Neural cell (in vitro differentiated cells): ENCODE data around the gene MYBPHL. TPM values are rescaled to one million over a fixed set of nuclear protein-coding genes. Genes with fewer than 3 reads are reported as not detected.

Experiments used
- H2AFZ ChIP-seq: fragments of 200-600, 300-800 bp; sonication (generic), shearing (Covaris generic); 2 replicates; pipeline ENCODE4 v1.6.0; 2014; ENCODE audit warnings: low read depth, mild to moderate bottlenecking, antibody characterized with exemption, low read length, moderate library complexity
- H3F3A ChIP-seq: fragments of 200-600 bp; shearing (Covaris generic); 2 replicates; pipeline ENCODE4 v1.6.1; 2016; ENCODE audit warnings: mild to moderate bottlenecking, moderate library complexity, mixed read lengths, antibody characterized with exemption, low read length; ENCODE audit not compliant: insufficient read depth, poor library complexity, severe bottlenecking
- H3K27ac ChIP-seq: fragments of 200-600, 300-800 bp; sonication (generic), shearing (Covaris generic); 2 replicates; pipeline ENCODE4 v1.5.1; 2014; ENCODE audit warnings: mild to moderate bottlenecking, low read length, moderate library complexity
- H3K27me3 ChIP-seq: fragments of 300-800, 200-600 bp; sonication (generic), shearing (Covaris generic); 2 replicates; pipeline ENCODE4 v1.6.0; 2014; ENCODE audit warnings: mild to moderate bottlenecking, low read depth, low read length, moderate library complexity; ENCODE audit not compliant: insufficient read depth
- H3K36me3 ChIP-seq: fragments of 300-800, 200-600 bp; sonication (generic), shearing (Covaris generic); 2 replicates; pipeline ENCODE4 v1.5.1; 2014; ENCODE audit warnings: mild to moderate bottlenecking, antibody characterized with exemption, low read length, moderate library complexity; ENCODE audit not compliant: insufficient read depth
- H3K4me2 ChIP-seq: fragments of 300-800, 200-600 bp; sonication (generic), shearing (Covaris generic); 2 replicates; pipeline ENCODE4 v1.6.0; 2014; ENCODE audit warnings: mild to moderate bottlenecking, low read length
- H3K4me3 ChIP-seq: fragments of 300-800, 200-600 bp; sonication (generic), shearing (Covaris generic); 2 replicates; pipeline ENCODE4 v1.5.1; 2014; ENCODE audit warnings: mild to moderate bottlenecking, low read length, moderate library complexity
- H3K79me2 ChIP-seq: fragments of 200-600 bp; shearing (Covaris generic); replicated peaks from 2 replicates; pipeline ENCODE4 v1.6.0; 2014; ENCODE audit warnings: mild to moderate bottlenecking, low read length, moderate library complexity; ENCODE audit not compliant: insufficient read depth
- H3K9ac ChIP-seq: fragments of 300-800, 200-600 bp; sonication (generic), shearing (Covaris generic); 2 replicates; pipeline ENCODE4 v1.6.1; 2016; ENCODE audit warnings: mild to moderate bottlenecking, low read length, mixed read lengths
- H3K9me2 ChIP-seq: fragments of 200-600 bp; shearing (Covaris generic); 2 replicates; pipeline ENCODE4 v1.6.1; 2016; ENCODE audit warnings: mild to moderate bottlenecking, low read length, mixed read lengths; ENCODE audit not compliant: insufficient read depth
- H3K9me3 ChIP-seq: fragments of 200-600, 300-800 bp; sonication (generic), shearing (Covaris generic); 2 replicates; pipeline ENCODE4 v1.6.1; 2016; ENCODE audit warnings: mild to moderate bottlenecking, mixed run types, low read length, moderate library complexity, mixed read lengths
- H4K20me1 ChIP-seq: fragments of 200-600 bp; shearing (Covaris generic); 2 replicates; pipeline ENCODE4 v1.6.1; 2016; ENCODE audit warnings: mild to moderate bottlenecking, mixed run types; ENCODE audit not compliant: insufficient read depth
- EP300 ChIP-seq: fragments of 450-650 bp; conservative IDR thresholded peaks from 2 replicates; pipeline ENCODE4 v1.6.1; 2014; ENCODE audit warnings: antibody characterized with exemption, mild to moderate bottlenecking, moderate library complexity; ENCODE audit not compliant: poor library complexity, severe bottlenecking
- EZH2 ChIP-seq: fragments of 200-600, 300-800 bp; shearing (Covaris generic), sonication (generic); IDR thresholded peaks from 2 replicates; pipeline ENCODE4 v1.6.1; 2014; ENCODE audit warnings: antibody characterized with exemption, low read length, borderline replicate concordance, mild to moderate bottlenecking; ENCODE audit not compliant: insufficient read depth, poor library complexity, severe bottlenecking
- MXI1 ChIP-seq: fragments of 450-650 bp; conservative IDR thresholded peaks from 2 replicates; pipeline ENCODE4 v1.6.1; 2014; ENCODE audit warnings: antibody characterized with exemption, mild to moderate bottlenecking; ENCODE audit not compliant: poor library complexity, severe bottlenecking
- POLR2AphosphoS5 ChIP-seq: IDR thresholded peaks from 2 replicates; pipeline ENCODE4 v1.6.1; 2012
- RAD21 ChIP-seq: fragments of 450-650 bp; conservative IDR thresholded peaks from 2 replicates; pipeline ENCODE4 v1.6.1; 2014; ENCODE audit warnings: antibody characterized with exemption, mild to moderate bottlenecking, moderate library complexity
- SMC3 ChIP-seq: fragments of 450-650 bp; conservative IDR thresholded peaks from 2 replicates; pipeline ENCODE4 v1.6.1; 2014; ENCODE audit warnings: antibody characterized with exemption, mild to moderate bottlenecking, moderate library complexity; ENCODE audit not compliant: poor library complexity
- TAF1 ChIP-seq: IDR thresholded peaks from 2 replicates; pipeline ENCODE4 v1.6.1; 2012; ENCODE audit warnings: low read depth
- polyA minus RNA-seq: library from RNA; depleted of rRNA, polyadenylated mRNA; stranded (reverse); fragments of >200 nt; gene quantifications from 2 replicates; pipeline ENCODE4 v1.2.3, GENCODE V29; 2014
- polyA plus RNA-seq: library from polyadenylated mRNA; depleted of rRNA; stranded (reverse); fragments of >200 nt; gene quantifications from 2 replicates; pipeline ENCODE4 v1.2.3, GENCODE V29; 2014
- TF ChIP-seq, protein P1 (sequence below): fragments of 450-650 bp; IDR thresholded peaks from 2 replicates; pipeline ENCODE4 v1.5.1; 2014; ENCODE audit warnings: antibody characterized with exemption, mild to moderate bottlenecking, moderate library complexity; ENCODE audit not compliant: poor library complexity, severe bottlenecking
- TF ChIP-seq, protein P2 (sequence below): IDR thresholded peaks from 2 replicates; pipeline ENCODE4 v1.6.1; 2012; ENCODE audit warnings: borderline replicate concordance

MYBPHL gene, protein sequence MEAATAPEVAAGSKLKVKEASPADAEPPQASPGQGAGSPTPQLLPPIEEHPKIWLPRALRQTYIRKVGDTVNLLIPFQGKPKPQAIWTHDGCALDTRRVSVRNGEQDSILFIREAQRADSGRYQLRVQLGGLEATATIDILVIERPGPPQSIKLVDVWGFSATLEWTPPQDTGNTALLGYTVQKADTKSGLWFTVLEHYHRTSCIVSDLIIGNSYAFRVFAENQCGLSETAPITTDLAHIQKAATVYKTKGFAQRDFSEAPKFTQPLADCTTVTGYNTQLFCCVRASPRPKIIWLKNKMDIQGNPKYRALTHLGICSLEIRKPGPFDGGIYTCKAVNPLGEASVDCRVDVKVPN
- 0.78 and 1.6 TPM in 2 replicates for polyA plus RNA-seq
- 0.73 and 0.93 TPM in 2 replicates for polyA minus RNA-seq

DNA sequence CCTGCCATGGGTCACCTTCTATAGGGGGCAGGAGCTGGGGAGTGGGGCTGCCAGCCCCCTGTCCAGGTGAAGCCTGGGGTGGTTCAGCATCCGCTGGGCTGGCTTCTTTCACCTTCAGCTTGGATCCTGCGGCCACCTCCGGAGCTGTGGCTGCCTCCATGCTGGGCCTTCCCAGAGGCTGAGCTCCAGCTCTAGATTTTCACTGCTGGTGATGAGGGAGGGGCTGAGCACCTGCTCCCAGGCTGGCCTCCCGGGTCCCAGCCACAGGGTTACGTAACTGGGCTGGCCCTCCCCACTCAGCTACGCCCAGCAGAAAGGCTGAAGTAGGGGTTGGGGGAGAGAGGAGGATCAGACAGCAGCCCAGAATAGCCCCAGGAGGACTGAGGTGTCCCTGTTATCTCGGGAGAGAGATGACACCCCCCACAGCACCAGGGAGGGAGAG, at the start of gene MYBPHL:
TSS of gene MYBPHL (minus strand) at position 180 of the 442 bp plus-strand sequence. CDS start at position 160, 20 bp downstream.
- Histone ChIP-seq H2AFZ (no peak within 1 kb of the TSS), H3K27me3 (no peaks in the 10 kb centered on the region), H3K27ac (no peak within 1 kb of the TSS), H3K4me2 (no peak within 1 kb of the TSS), H3K9me2 (no peaks in the 10 kb centered on the region), H3K9me3 (no peaks in the 10 kb centered on the region), H3K4me3 (no peak within 1 kb of the TSS), H3K9ac (no peak within 1 kb of the TSS), H3K36me3 (no peaks in the 10 kb centered on the region), H3K79me2 (no peaks in the 10 kb centered on the region), H4K20me1 (no peaks in the 10 kb centered on the region), H3F3A (no peaks in the 10 kb centered on the region)
- no peak for TF ChIP-seq RAD21
- TF ChIP-seq, protein P1, sequence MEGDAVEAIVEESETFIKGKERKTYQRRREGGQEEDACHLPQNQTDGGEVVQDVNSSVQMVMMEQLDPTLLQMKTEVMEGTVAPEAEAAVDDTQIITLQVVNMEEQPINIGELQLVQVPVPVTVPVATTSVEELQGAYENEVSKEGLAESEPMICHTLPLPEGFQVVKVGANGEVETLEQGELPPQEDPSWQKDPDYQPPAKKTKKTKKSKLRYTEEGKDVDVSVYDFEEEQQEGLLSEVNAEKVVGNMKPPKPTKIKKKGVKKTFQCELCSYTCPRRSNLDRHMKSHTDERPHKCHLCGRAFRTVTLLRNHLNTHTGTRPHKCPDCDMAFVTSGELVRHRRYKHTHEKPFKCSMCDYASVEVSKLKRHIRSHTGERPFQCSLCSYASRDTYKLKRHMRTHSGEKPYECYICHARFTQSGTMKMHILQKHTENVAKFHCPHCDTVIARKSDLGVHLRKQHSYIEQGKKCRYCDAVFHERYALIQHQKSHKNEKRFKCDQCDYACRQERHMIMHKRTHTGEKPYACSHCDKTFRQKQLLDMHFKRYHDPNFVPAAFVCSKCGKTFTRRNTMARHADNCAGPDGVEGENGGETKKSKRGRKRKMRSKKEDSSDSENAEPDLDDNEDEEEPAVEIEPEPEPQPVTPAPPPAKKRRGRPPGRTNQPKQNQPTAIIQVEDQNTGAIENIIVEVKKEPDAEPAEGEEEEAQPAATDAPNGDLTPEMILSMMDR, result no peak
- no peak for TF ChIP-seq TAF1
- TF ChIP-seq, protein P2, sequence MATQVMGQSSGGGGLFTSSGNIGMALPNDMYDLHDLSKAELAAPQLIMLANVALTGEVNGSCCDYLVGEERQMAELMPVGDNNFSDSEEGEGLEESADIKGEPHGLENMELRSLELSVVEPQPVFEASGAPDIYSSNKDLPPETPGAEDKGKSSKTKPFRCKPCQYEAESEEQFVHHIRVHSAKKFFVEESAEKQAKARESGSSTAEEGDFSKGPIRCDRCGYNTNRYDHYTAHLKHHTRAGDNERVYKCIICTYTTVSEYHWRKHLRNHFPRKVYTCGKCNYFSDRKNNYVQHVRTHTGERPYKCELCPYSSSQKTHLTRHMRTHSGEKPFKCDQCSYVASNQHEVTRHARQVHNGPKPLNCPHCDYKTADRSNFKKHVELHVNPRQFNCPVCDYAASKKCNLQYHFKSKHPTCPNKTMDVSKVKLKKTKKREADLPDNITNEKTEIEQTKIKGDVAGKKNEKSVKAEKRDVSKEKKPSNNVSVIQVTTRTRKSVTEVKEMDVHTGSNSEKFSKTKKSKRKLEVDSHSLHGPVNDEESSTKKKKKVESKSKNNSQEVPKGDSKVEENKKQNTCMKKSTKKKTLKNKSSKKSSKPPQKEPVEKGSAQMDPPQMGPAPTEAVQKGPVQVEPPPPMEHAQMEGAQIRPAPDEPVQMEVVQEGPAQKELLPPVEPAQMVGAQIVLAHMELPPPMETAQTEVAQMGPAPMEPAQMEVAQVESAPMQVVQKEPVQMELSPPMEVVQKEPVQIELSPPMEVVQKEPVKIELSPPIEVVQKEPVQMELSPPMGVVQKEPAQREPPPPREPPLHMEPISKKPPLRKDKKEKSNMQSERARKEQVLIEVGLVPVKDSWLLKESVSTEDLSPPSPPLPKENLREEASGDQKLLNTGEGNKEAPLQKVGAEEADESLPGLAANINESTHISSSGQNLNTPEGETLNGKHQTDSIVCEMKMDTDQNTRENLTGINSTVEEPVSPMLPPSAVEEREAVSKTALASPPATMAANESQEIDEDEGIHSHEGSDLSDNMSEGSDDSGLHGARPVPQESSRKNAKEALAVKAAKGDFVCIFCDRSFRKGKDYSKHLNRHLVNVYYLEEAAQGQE, result no peak
- TF ChIP-seq EZH2, result no peak
- TF ChIP-seq MXI1, result no peak
- no peak for TF ChIP-seq EP300
- no peak for TF ChIP-seq POLR2AphosphoS5
- TF ChIP-seq SMC3, result no peak

DNA sequence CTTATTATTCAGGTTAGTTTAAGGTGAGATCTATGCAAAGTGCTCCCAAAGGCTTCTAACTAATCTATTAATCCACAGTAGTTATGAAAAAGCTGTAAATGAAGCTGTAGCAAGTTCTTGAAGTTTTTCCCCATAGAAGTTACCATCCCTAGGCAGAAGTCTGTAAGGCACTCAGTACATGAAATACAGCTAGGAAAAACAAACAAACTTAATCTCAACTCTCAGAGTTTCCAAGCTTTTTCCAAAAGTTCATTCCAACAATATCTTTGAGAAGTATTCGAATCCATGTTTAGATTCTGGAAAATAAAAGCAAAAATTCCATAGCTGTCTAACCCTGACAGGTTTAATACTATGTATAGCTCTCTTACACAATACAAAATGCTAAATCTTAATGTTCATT, 49.7 kb upstream of the MYBPHL start:
- Histone ChIP-seq H2AFZ (no peak overlapping the region), H3K27me3 (no peaks in the 10 kb centered on the region), H4K20me1 (no peaks in the 10 kb centered on the region), H3K27ac (no peak overlapping the region), H3K79me2 (no peaks in the 10 kb centered on the region), H3K4me3 (no peak overlapping the region), H3K4me2 (no peak overlapping the region), H3K9me3 (no peaks in the 10 kb centered on the region), H3K9me2 (no peaks in the 10 kb centered on the region), H3K9ac (no peak overlapping the region), H3K36me3 (no peaks in the 10 kb centered on the region), H3F3A (no peaks in the 10 kb centered on the region)
- TF ChIP-seq, protein P2, result no peak
